Activated T-cell treated with anti-CD3 and anti-CD28 coated beads, Interleukin-2, amount 50 U/mL, for 24 hours (primary cell): ENCODE measurements around the gene GNAT1.

Experiments
- DNase-seq: peaks from one replicate; pipeline ENCODE4 v3.0.0-alpha.2; 2020
- H3K27ac Mint-ChIP-seq: 2 replicates; pipeline ENCODE4 v1.8.0; 2020; ENCODE audit warnings: mild to moderate bottlenecking, mixed read lengths
- H3K27me3 Mint-ChIP-seq: 2 replicates; pipeline ENCODE4 v1.8.0; 2020; ENCODE audit warnings: mixed read lengths
- H3K36me3 Mint-ChIP-seq: 2 replicates; pipeline ENCODE4 v1.8.0; 2020; ENCODE audit warnings: low read depth, mixed read lengths
- H3K4me1 Mint-ChIP-seq: 2 replicates; pipeline ENCODE4 v1.8.0; 2020; ENCODE audit warnings: low read depth, mixed read lengths
- H3K4me3 Mint-ChIP-seq: 2 replicates; pipeline ENCODE4 v1.8.0; 2020; ENCODE audit warnings: mild to moderate bottlenecking, moderate library complexity, mixed read lengths
- H3K9me3 Mint-ChIP-seq: 2 replicates; pipeline ENCODE4 v1.8.0; 2020; ENCODE audit warnings: mixed read lengths

The GNAT1 gene

GRCh38 chr3:50194903-50195500, 3.6 kb downstream of the GNAT1 start:
- no peak for DNase-seq
- H3K4me1 Mint-ChIP-seq: peaks cover 16% of the 10 kb centered on the region
- no peaks in the 10 kb centered on the region for H3K9me3 Mint-ChIP-seq
- no peaks in the 10 kb centered on the region for H3K36me3 Mint-ChIP-seq
- no peak overlapping the region for H3K27ac Mint-ChIP-seq
- peak overlapping the region; percentile 10 for H3K4me3 Mint-ChIP-seq
- H3K27me3 Mint-ChIP-seq: peaks cover 22% of the 10 kb centered on the region

- no peak overlapping the region for H3K27ac Mint-ChIP-seq
- DNase-seq: no peak
- no peaks in the 10 kb centered on the region for H3K36me3 Mint-ChIP-seq
- peaks cover 16% of the 10 kb centered on the region for H3K4me1 Mint-ChIP-seq
- H3K4me3 Mint-ChIP-seq: no peak overlapping the region
- no peaks in the 10 kb centered on the region for H3K9me3 Mint-ChIP-seq
- peaks cover 23% of the 10 kb centered on the region for H3K27me3 Mint-ChIP-seq
Observed at GRCh38 chr3:50195501-50196252, 4.3 kb downstream of the GNAT1 start.

- H3K27me3 Mint-ChIP-seq: peaks cover 29% of the 10 kb centered on the region
- H3K9me3 Mint-ChIP-seq: no peaks in the 10 kb centered on the region
- no peaks in the 10 kb centered on the region for H3K36me3 Mint-ChIP-seq
- no peak for DNase-seq
- H3K4me1 Mint-ChIP-seq: peaks cover 16% of the 10 kb centered on the region
- no peak overlapping the region for H3K27ac Mint-ChIP-seq
- H3K4me3 Mint-ChIP-seq: no peak overlapping the region
Observed at GRCh38 chr3:50196253-50196801, 4.9 kb downstream of the GNAT1 start.

- H3K27me3 Mint-ChIP-seq: peaks cover 51% of the 10 kb centered on the region
- no peaks in the 10 kb centered on the region for H3K36me3 Mint-ChIP-seq
- no peak overlapping the region for H3K27ac Mint-ChIP-seq
- H3K4me1 Mint-ChIP-seq: no peaks in the 10 kb centered on the region
- no peaks in the 10 kb centered on the region for H3K9me3 Mint-ChIP-seq
- DNase-seq: no peak
- no peak overlapping the region for H3K4me3 Mint-ChIP-seq
Observed at GRCh38 chr3:50201573-50202315, 10.3 kb downstream of the GNAT1 start.

GRCh38 chr3:50202353-50203112, 11.1 kb downstream of the GNAT1 start:
- Mint-ChIP-seq H3K27me3 (peaks cover 58% of the 10 kb centered on the region), H3K4me1 (no peaks in the 10 kb centered on the region), H3K9me3 (no peaks in the 10 kb centered on the region), H3K4me3 (no peak overlapping the region), H3K36me3 (no peaks in the 10 kb centered on the region), H3K27ac (no peak overlapping the region)
- no peak for DNase-seq

GRCh38 chr3:50203113-50203808, 11.9 kb downstream of the GNAT1 start:
- H3K27ac Mint-ChIP-seq: no peak overlapping the region
- DNase-seq: no peak
- no peaks in the 10 kb centered on the region for H3K4me1 Mint-ChIP-seq
- H3K4me3 Mint-ChIP-seq: no peak overlapping the region
- H3K36me3 Mint-ChIP-seq: no peaks in the 10 kb centered on the region
- H3K27me3 Mint-ChIP-seq: peaks cover 61% of the 10 kb centered on the region
- H3K9me3 Mint-ChIP-seq: no peaks in the 10 kb centered on the region

- DNase-seq: no peak
- H3K9me3 Mint-ChIP-seq: no peaks in the 10 kb centered on the region
- H3K27me3 Mint-ChIP-seq: peaks cover 61% of the 10 kb centered on the region
- no peaks in the 10 kb centered on the region for H3K36me3 Mint-ChIP-seq
- no peak overlapping the region for H3K4me3 Mint-ChIP-seq
- no peaks in the 10 kb centered on the region for H3K4me1 Mint-ChIP-seq
- no peak overlapping the region for H3K27ac Mint-ChIP-seq
Observed at GRCh38 chr3:50203809-50204803, 12.7 kb downstream of the GNAT1 start.

- H3K4me1 Mint-ChIP-seq: no peaks in the 10 kb centered on the region
- no peaks in the 10 kb centered on the region for H3K9me3 Mint-ChIP-seq
- no peak for DNase-seq
- no peak within 1 kb of the TSS for H3K27ac Mint-ChIP-seq
- H3K4me3 Mint-ChIP-seq: peak within 1 kb of the TSS; percentile 15
- H3K36me3 Mint-ChIP-seq: no peaks in the 10 kb centered on the region
- peaks cover 58% of the 10 kb centered on the region for H3K27me3 Mint-ChIP-seq
Observed at GRCh38 chr3:50204804-50205412, 13.5 kb downstream of the GNAT1 start, which contains the start of gene SLC38A3. Gene SLC38A3, plus strand, starts transcription at chr3:50205271. Its CDS starts 8,929 bp downstream, at chr3:50214200.

GRCh38 chr3:50205413-50206276, 14.2 kb downstream of the GNAT1 start:
- DNase-seq: peak; percentile 54

GRCh38 chr3:50207359-50208042, 16.1 kb downstream of the GNAT1 start:
- peaks cover 45% of the 10 kb centered on the region for H3K27me3 Mint-ChIP-seq
- no peak overlapping the region for H3K4me3 Mint-ChIP-seq
- no peak overlapping the region for H3K27ac Mint-ChIP-seq
- peaks cover 5% of the 10 kb centered on the region for H3K4me1 Mint-ChIP-seq
- DNase-seq: no peak
- no peaks in the 10 kb centered on the region for H3K9me3 Mint-ChIP-seq
- H3K36me3 Mint-ChIP-seq: no peaks in the 10 kb centered on the region

More at GRCh38 chr3:50205413-50206276, 14.2 kb downstream of the GNAT1 start:
- H3K27ac Mint-ChIP-seq: no peak overlapping the region
- no peaks in the 10 kb centered on the region for H3K4me1 Mint-ChIP-seq
- H3K4me3 Mint-ChIP-seq: peak overlapping the region; percentile 15
- H3K27me3 Mint-ChIP-seq: peaks cover 57% of the 10 kb centered on the region
- H3K36me3 Mint-ChIP-seq: no peaks in the 10 kb centered on the region
- H3K9me3 Mint-ChIP-seq: no peaks in the 10 kb centered on the region

- Mint-ChIP-seq H3K9me3 (no peaks in the 10 kb centered on the region), H3K4me3 (no peak overlapping the region), H3K27me3 (peaks cover 31% of the 10 kb centered on the region), H3K27ac (no peak overlapping the region), H3K4me1 (peaks cover 5% of the 10 kb centered on the region), H3K36me3 (no peaks in the 10 kb centered on the region)
- no peak for DNase-seq
Observed at GRCh38 chr3:50208677-50209344, 17.4 kb downstream of the GNAT1 start.
